ENCODE results near the gene FGL2. TPM values are rescaled to one million over a fixed set of nuclear protein-coding genes. Genes with fewer than 3 reads are reported as not detected.

FGL2 gene
- total RNA-seq (2013): 1,177 TPM
- polyA plus RNA-seq (100 to 1,000 TPM; 238 to 775 (median 774) TPM), polyA minus RNA-seq (321 and 598 TPM in 2 replicates), total RNA-seq (17.0 to 1,332 (median 835) reads per million in 11 experiments)

- Histone ChIP-seq H3K27ac (ENCODE audit: low read depth in 1 of 2, low read length in 2 of 2) (peak within 1 kb of the TSS; percentile 78 to 88), H3K4me1 (ENCODE audit: control insufficient read depth in 1 of 2, insufficient read depth in 2 of 2, low read length in 2 of 2) (peaks cover 13 to 33% of the 10 kb centered on the region in 2 donors), H3K9ac (ENCODE audit: insufficient read depth, low read length, poor library complexity, severe bottlenecking) (peak within 1 kb of the TSS; percentile 70), H3K79me2 (ENCODE audit: insufficient read depth, low read length) (peaks cover 68% of the 10 kb centered on the region), H3K9me3 (replicated peaks in 1 of 2; ENCODE audit: control insufficient read depth in 1 of 2, insufficient read depth in 1 of 2, low read length in 2 of 2) (no peaks in the 10 kb centered on the region), H3K36me3 (replicated peaks in 1 of 2; ENCODE audit: control insufficient read depth in 1 of 2, insufficient read depth in 2 of 2, low read length in 2 of 2) (peaks cover 12 to 15% of the 10 kb centered on the region in 2 donors), H3K4me3 (replicated peaks in 1 of 3; ENCODE audit: low read depth in 2 of 3, low read length in 3 of 3) (peak within 1 kb of the TSS; percentile 89 to 100 (median 99)), H3K27me3 (ENCODE audit: control insufficient read depth in 2 of 2, insufficient read depth in 2 of 2, low read length in 2 of 2) (no peaks in the 10 kb centered on the region), H2AFZ (ENCODE audit: insufficient read depth, low read depth, low read length, poor library complexity, severe bottlenecking) (peak within 1 kb of the TSS; percentile 71), H4K20me1 (ENCODE audit: insufficient read depth, low read length) (peaks cover 35% of the 10 kb centered on the region), H3K4me2 (replicated peaks; ENCODE audit: extremely low read depth, low read length, poor library complexity, severe bottlenecking) (peak within 1 kb of the TSS; percentile 95)
- TF ChIP-seq CTCF (IDR thresholded peaks at IDR 0.05): no peak
- Mint-ChIP-seq H3K4me3 (peak within 1 kb of the TSS; percentile 96 to 100), H3K4me1 (peaks cover 45% of the 10 kb centered on the region), H3K27ac (peak within 1 kb of the TSS; percentile 90 to 95 (median 93)), H3K9me3 (no peaks in the 10 kb centered on the region), H3K27me3 (ENCODE audit: low read depth in 3 of 3) (peaks cover 0 to 2% (median 1%) of the 10 kb centered on the region in 3 donors), H3K36me3 (peaks cover 22 to 25% of the 10 kb centered on the region in 2 donors)
- intact Hi-C loops (cut with micrococcal nuclease): loop anchor here in 1 of 2 donors (5.0 kb wide), 1 partner anchor 38 kb away; no protein-coding TSS in a partner anchor
- peak; percentile 25 to 54 (median 53) for DNase-seq
- WGBS (ENCODE audit: insufficient coverage): 3% methylated on average over 10 of the region's 15 CpGs
These were observed at the start of gene FGL2 for GRCh38 chr7:77199013-77199966. TSS of gene FGL2 (minus strand) at chr7:77199819. CDS start at chr7:77199793, 26 bp downstream.

- no peak for TF ChIP-seq CTCF (IDR thresholded peaks at IDR 0.05)
- Histone ChIP-seq H3K9ac (ENCODE audit: insufficient read depth, low read length, poor library complexity, severe bottlenecking) (no peak overlapping the region), H3K4me1 (ENCODE audit: control insufficient read depth in 1 of 2, insufficient read depth in 2 of 2, low read length in 2 of 2) (peaks cover 23 to 38% of the 10 kb centered on the region in 2 donors), H4K20me1 (ENCODE audit: insufficient read depth, low read length) (no peaks in the 10 kb centered on the region), H3K9me3 (replicated peaks in 1 of 2; ENCODE audit: control insufficient read depth in 1 of 2, insufficient read depth in 1 of 2, low read length in 2 of 2) (no peaks in the 10 kb centered on the region), H3K27me3 (ENCODE audit: control insufficient read depth in 2 of 2, insufficient read depth in 2 of 2, low read length in 2 of 2) (peaks cover 0 to under 1% of the 10 kb centered on the region in 2 donors), H3K4me3 (replicated peaks in 1 of 3; ENCODE audit: low read depth in 2 of 3, low read length in 3 of 3) (no peak overlapping the region), H2AFZ (ENCODE audit: insufficient read depth, low read depth, low read length, poor library complexity, severe bottlenecking) (no peak overlapping the region), H3K79me2 (ENCODE audit: insufficient read depth, low read length) (peaks cover 16% of the 10 kb centered on the region), H3K27ac (ENCODE audit: low read depth in 1 of 2, low read length in 2 of 2) (no peak overlapping the region), H3K36me3 (replicated peaks in 1 of 2; ENCODE audit: control insufficient read depth in 1 of 2, insufficient read depth in 2 of 2, low read length in 2 of 2) (no peaks in the 10 kb centered on the region), H3K4me2 (replicated peaks; ENCODE audit: extremely low read depth, low read length, poor library complexity, severe bottlenecking) (no peak overlapping the region)
- Mint-ChIP-seq H3K36me3 (peaks cover 0 to 2% of the 10 kb centered on the region in 2 donors), H3K4me3 (no peak overlapping the region), H3K4me1 (peaks cover 27% of the 10 kb centered on the region), H3K27ac (no peak overlapping the region), H3K27me3 (ENCODE audit: low read depth in 3 of 3) (no peaks in the 10 kb centered on the region), H3K9me3 (no peaks in the 10 kb centered on the region)
- no peak for DNase-seq
- intact Hi-C loops (cut with micrococcal nuclease): loop anchor here (5.0 to 10.0 kb wide), 2 partner anchors 79 to 123 kb away; partner anchors contain the start of gene CCDC146 (in 2 of the 2)
- no CpG with 5 or more reads among the region's 3 CpGs for WGBS (ENCODE audit: insufficient coverage)
These were observed 48.5 kb upstream of the FGL2 start for GRCh38 chr7:77248154-77248553.

Data from CD14-positive monocyte (primary cell).